ACHN (cell line): ENCODE results near the gene ADNP.

Experiments
- DNase-seq: peaks from one replicate; pipeline ENCODE4 v3.0.0-alpha.2; 2015
- in situ Hi-C: cut with HindIII; loops from 2 replicates; pipeline ENCODE4 v1.10.0; 2017; ENCODE audit warnings: low sequenced_read_pairs, low pct_ligation_motif_present, low pct_unique_long_range_greater_than_20kb

Gene ADNP

GRCh38 chr20:50861012-50861411, 70.2 kb downstream of the ADNP start:
- in situ Hi-C loops, result no loop called here
- DNase-seq, result no peak

GRCh38 chr20:50859161-50859560, 72.1 kb downstream of the ADNP start:
- no peak for DNase-seq
- in situ Hi-C loops, result no loop called here

DNA sequence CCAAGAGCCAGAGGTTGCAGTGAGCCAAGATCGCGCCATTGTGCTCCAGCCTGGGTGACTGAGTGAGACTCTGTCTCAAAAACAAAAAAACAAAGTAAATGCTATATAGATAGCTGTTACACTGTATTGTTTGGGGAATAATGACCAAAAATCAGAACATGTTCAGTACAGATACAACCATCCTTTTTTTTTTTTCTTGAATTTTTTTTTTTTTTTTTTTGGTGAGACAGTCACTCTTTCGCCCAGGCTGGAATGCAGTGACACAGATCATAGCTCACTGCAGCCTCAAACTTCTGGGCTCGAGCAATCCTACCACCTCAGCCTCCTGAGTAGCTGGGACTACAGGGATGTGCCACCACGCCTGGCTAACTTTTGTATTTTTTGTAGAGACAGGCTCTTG, 72.7 kb downstream of the ADNP start:
- no peak for DNase-seq
- in situ Hi-C loops, result no loop called here

- no peak for DNase-seq
- in situ Hi-C loops, result no loop called here
Measured at GRCh38 chr20:50857348-50857747, 73.9 kb downstream of the ADNP start.

DNA sequence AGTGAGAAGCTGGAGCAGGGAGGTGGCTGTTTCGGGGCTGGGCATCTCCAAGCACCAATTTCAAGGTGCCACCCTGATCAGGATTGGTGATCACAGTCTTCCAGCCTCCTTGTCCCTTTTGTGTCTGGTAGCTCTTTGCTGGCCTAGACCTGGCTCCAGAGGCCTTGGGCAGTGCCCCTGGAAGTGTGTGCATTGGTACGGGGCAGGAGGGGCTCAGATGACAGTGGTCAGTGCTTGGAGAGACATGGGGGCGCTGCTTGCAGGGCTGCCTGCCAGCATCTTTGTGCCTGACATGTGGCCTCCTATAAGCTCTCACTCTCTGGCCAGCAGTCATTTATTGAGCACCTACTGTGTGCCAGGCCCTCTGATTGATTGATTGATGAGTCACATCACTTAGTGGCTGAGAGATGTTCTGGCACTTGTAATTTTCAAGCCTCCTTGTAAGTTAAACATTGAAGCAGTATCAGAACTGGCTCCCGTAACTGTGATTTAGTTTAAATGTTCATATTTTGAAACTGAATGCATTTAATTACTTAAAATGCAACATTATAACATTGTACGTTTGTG, 74.7 kb downstream of the ADNP start:
- in situ Hi-C loops, result no loop called here
- DNase-seq, result no peak

GRCh38 chr20:50855498-50856474, 75.5 kb downstream of the ADNP start:
- in situ Hi-C loops, result no loop called here
- DNase-seq, result peak; percentile 8

GRCh38 chr20:50854506-50855249, 76.6 kb downstream of the ADNP start:
- in situ Hi-C loops, result no loop called here

DNA sequence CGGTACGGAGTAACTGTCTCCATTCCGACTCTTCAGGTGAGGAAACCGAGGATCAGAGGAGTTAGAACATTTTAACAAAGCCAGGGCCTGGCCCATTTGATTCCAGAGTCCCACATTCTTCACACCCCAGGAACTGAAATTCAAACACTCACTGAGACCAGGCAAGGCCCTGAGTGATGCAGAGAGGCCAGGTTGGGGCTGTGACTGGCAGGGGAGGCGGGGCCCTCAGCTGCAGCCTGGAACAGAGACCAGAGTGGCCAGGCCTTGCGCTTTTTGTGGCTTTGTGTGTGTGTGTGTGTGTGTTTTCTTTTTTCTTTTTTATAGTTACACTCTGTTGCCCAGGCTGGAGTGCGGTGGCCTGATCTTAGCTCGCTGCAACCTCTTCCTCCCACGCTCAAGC, 79.2 kb downstream of the ADNP start:
- no peak for DNase-seq
- in situ Hi-C loops, result no loop called here

More at GRCh38 chr20:50854506-50855249, 76.6 kb downstream of the ADNP start:
- DNase-seq, result no peak

- DNase-seq, result no peak
- in situ Hi-C loops, result no loop called here
Measured at GRCh38 chr20:50850721-50851286, 80.4 kb downstream of the ADNP start.

DNA sequence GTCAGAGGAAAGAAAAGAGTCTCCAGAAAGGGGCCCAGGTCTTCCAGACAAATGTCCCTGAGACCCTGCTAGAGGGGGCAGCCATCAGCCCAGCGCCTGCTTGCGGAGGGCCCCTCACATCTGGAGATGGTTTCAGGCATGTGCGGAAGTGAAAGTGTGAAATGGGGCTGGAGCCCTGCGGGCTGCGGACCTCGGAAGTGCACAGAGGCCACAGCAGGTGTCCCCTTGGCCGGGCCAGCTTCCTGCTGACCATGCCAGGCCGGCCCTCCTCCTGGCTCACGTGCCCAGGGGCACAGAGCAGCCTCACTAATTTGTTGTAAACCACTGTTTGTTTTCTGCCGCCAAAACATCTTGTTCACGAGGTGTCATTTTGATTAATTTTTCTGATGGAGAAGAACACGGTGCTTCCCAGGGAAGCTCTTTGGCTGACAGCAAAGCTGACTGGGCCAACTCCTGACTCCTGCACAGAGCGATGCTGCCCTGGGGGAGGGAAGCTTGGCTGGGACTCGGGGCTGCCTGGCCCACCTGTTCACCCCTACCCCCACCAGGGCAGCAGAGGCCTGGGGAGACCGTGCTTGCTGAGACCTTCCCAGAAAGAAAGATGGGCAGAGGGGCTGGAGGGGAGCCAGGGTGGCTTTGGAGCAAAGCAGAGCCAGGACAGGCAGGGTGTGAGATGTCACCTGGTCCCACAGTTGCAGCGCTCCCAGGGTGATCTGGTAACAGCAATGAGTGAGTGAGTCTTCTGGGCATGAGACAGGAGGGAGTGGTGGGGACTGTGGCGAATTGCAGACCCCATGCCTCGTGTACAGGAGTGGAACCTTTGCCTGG, 82.2 kb downstream of the ADNP start:
- no peak for DNase-seq
- in situ Hi-C loops, result no loop called here

DNA sequence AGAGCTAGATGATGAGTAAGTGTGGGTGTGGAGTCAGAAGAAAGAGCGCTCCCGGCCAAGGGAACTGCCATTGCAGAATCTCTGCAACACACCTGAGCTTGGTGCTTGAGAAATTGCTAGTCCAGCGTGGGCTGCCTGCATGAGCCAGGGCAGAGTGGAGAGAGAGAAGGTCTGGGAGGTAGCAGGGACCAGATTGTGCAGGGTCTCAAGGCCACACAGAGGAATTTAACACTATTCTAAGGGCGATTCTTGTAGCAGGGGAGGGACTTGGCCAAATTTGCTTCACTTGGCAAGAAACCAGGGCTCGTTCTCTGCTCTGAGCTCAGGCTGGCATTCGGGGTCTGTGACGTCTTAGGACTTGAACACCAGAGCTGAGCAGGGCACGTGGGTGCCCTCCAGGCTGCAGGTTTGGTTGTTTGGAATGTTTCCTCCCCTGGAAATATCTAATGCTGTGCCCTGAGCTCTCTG, 82.9 kb downstream of the ADNP start:
- in situ Hi-C loops, result no loop called here
- no peak for DNase-seq

- in situ Hi-C loops, result no loop called here
- DNase-seq, result no peak
Measured at GRCh38 chr20:50845566-50846215, 85.5 kb downstream of the ADNP start.

- in situ Hi-C loops, result no loop called here
- no peak for DNase-seq
Measured at GRCh38 chr20:50844430-50845100, 86.7 kb downstream of the ADNP start.

- in situ Hi-C loops, result no loop called here
- no peak for DNase-seq
Measured at GRCh38 chr20:50843331-50844276, 87.6 kb downstream of the ADNP start.

- in situ Hi-C loops, result no loop called here
- DNase-seq, result no peak
Measured at GRCh38 chr20:50842821-50843220, 88.4 kb downstream of the ADNP start.
